Melanocyte of skin (primary cell): ENCODE data around the gene ARF4. TPM values are rescaled to one million over a fixed set of nuclear protein-coding genes. Genes with fewer than 3 reads are reported as not detected.

Source experiments
- small RNA-seq, 2 donors: library from RNA; depleted of rRNA; stranded (forward); fragments of <200 nt; gene quantifications; one replicate each; pipeline ENCODE3, GENCODE V24; 2012
- total RNA-seq, 2 donors: library from RNA; depleted of rRNA; stranded (reverse); fragments of >200 nt; gene quantifications; 2 replicates each; pipeline ENCODE4 v1.2.3, GENCODE V29; 2012

Gene ARF4
- total RNA-seq = 100 to 1,000 TPM; 111 to 148 TPM

GRCh38 chr3:57597127-57597923 lies at the start of gene ARF4:
Gene ARF4 (minus strand): TSS chr3:57597344. CDS start chr3:57597140, 204 bp downstream.

GRCh38 chr3:57555738-57556458 lies 41.2 kb downstream of the ARF4 start, which contains the start of gene PDE12:
Gene PDE12 (plus strand): TSS chr3:57556274. CDS start chr3:57556380, 106 bp downstream.

GRCh38 chr3:57544181-57545125 lies 52.7 kb downstream of the ARF4 start, which contains the start of gene DNAH12:
Gene DNAH12 (minus strand): TSS chr3:57544344. CDS start chr3:57542870, 1,474 bp downstream.

Small RNA genes lying within 50 kb of the gene (small RNA-seq; reads per million reads assigned to genes)
- gene RNU6-108P (0 reads per million in 2 donors), gene RNU6-483P (0 reads per million in 2 donors), gene RNU6ATAC26P (0.06 to 0.69 reads per million in 2 donors)

Other genes with a start within 250 kb of the ARF4 start
- under 1 TPM; under 0.01 TPM for gene DNAH12, start 53.0 kb downstream of the ARF4 start, total RNA-seq
- gene PDE12, start 41.1 kb downstream of the ARF4 start, total RNA-seq = 10 to 100 TPM; 30.3 to 31.0 TPM
- 10 to 100 TPM; 28.2 to 37.0 TPM for gene DENND6A, start 95.7 kb upstream of the ARF4 start, total RNA-seq
- gene SLMAP, start 159.0 kb upstream of the ARF4 start, total RNA-seq = 10 to 100 TPM; 37.9 to 41.6 TPM